ENCODE results near the gene FMN1. TPM values are rescaled to one million over a fixed set of nuclear protein-coding genes. Genes with fewer than 3 reads are reported as not detected.

FMN1 gene
- total RNA-seq, 4 donors from 2014 or later = 2.6 to 6.6 (median 4.2) TPM

DNA sequence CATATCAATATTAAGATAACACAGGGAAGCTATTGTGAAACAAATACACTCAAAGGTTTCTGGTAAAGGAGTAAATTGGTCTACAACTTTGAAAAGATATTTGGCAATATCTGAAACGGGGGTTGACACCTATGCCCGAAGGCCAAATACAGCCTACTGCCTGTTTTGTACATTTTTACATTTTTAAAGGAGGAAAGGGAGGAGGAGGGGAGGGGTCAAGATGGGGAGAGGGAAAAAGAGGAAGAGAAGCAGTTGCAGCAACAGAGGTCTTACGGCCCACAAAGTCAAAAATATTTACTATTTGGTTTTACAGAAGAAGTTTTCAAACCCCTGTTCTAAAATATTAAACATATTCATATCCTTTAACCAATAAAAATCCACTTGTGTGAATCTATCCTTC lies 94.2 kb downstream of the FMN1 start:
- in situ Hi-C loops (cut with MboI; ENCODE audit: low sequenced_read_pairs in 4 of 4) (no loop called here), intact Hi-C loops (cut with DNase I; ENCODE audit: low total_unique reads) (no loop called here)
- Histone ChIP-seq H3K4me3 (no peak overlapping the region), H3K4me1 (peaks cover 0 to 5% of the 10 kb centered on the region in 2 donors), H3K36me3 (no peaks in the 10 kb centered on the region), H3K27me3 (no peaks in the 10 kb centered on the region), H3K9me3 (no peaks in the 10 kb centered on the region), H3K27ac (no peak overlapping the region)
- DNase-seq (no peak), ATAC-seq (no peak)
- TF ChIP-seq, protein P1, sequence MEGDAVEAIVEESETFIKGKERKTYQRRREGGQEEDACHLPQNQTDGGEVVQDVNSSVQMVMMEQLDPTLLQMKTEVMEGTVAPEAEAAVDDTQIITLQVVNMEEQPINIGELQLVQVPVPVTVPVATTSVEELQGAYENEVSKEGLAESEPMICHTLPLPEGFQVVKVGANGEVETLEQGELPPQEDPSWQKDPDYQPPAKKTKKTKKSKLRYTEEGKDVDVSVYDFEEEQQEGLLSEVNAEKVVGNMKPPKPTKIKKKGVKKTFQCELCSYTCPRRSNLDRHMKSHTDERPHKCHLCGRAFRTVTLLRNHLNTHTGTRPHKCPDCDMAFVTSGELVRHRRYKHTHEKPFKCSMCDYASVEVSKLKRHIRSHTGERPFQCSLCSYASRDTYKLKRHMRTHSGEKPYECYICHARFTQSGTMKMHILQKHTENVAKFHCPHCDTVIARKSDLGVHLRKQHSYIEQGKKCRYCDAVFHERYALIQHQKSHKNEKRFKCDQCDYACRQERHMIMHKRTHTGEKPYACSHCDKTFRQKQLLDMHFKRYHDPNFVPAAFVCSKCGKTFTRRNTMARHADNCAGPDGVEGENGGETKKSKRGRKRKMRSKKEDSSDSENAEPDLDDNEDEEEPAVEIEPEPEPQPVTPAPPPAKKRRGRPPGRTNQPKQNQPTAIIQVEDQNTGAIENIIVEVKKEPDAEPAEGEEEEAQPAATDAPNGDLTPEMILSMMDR (IDR thresholded peaks at IDR 0.05 in 4 of 5, conservative IDR thresholded peaks at IDR 0.05 in 1 of 5) = no peak
- no peak for TF ChIP-seq POLR2A (IDR thresholded peaks at IDR 0.05)

DNA sequence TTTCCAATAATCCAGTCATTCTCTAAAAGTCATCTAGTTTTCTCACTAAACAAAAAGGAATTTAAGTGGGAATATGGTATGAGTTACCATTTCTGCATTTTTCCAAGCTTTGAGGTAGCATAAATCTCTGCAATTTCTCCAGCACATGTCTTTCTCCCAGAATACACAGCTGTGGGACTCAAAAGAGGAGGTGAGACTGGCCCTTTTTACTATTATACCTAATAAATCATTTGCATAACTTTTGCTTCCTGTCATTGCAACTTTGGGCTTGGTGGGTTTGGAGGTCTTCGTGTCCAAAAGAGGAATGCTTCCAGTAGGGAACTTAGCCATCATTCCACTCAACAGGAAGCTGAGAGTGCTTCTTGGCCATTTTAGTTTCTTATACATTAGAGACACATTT lies 94.8 kb downstream of the FMN1 start:
- no peak for DNase-seq
- intact Hi-C loops (cut with DNase I; ENCODE audit: low total_unique reads) = no loop called here
- Histone ChIP-seq H3K9me3 (no peaks in the 10 kb centered on the region), H3K36me3 (no peaks in the 10 kb centered on the region), H3K4me1 (peaks cover 0 to 4% of the 10 kb centered on the region in 2 donors), H3K4me3 (no peak overlapping the region), H3K27ac (no peak overlapping the region), H3K27me3 (no peaks in the 10 kb centered on the region)
- ATAC-seq = no peak
- no peak for TF ChIP-seq POLR2A (IDR thresholded peaks at IDR 0.05)
- TF ChIP-seq, protein P1 (IDR thresholded peaks at IDR 0.05 in 4 of 5, conservative IDR thresholded peaks at IDR 0.05 in 1 of 5) = no peak
- in situ Hi-C loops (cut with MboI; ENCODE audit: low sequenced_read_pairs in 4 of 4) = loop anchor here in 1 of 4 donors (5.0 to 25.0 kb wide), 3 partner anchors 33 to 588 kb away; no protein-coding TSS in a partner anchor

DNA sequence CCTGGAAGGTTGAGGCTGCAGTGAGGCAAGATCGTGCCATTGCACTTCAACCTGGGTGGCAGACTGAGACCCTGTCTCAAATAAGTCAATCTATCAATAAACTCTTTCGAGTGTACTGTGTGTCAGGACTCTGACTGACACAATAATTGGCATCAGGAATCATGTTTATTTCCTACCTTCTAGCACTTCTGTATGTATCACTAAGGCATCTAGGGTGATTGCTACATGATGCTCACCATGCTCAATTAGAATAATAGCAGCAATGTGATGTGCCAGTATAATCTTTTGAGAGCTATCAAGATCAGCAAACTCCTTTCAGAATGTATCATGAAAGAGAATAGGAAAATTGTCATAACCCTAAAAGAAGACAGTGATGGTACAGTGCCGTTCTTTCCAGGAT lies 95.3 kb downstream of the FMN1 start:
- no peak for TF ChIP-seq POLR2A (IDR thresholded peaks at IDR 0.05)
- TF ChIP-seq, protein P1 (IDR thresholded peaks at IDR 0.05 in 4 of 5, conservative IDR thresholded peaks at IDR 0.05 in 1 of 5) = no peak
- in situ Hi-C loops (cut with MboI; ENCODE audit: low sequenced_read_pairs in 4 of 4) (loop anchor here in 1 of 4 donors (5.0 to 25.0 kb wide), 3 partner anchors 33 to 588 kb away; no protein-coding TSS in a partner anchor), intact Hi-C loops (cut with DNase I; ENCODE audit: low total_unique reads) (no loop called here)
- Histone ChIP-seq H3K27ac (no peak overlapping the region), H3K4me3 (no peak overlapping the region), H3K9me3 (no peaks in the 10 kb centered on the region), H3K27me3 (no peaks in the 10 kb centered on the region), H3K36me3 (no peaks in the 10 kb centered on the region), H3K4me1 (peaks cover 0 to 2% of the 10 kb centered on the region in 2 donors)
- DNase-seq (no peak), ATAC-seq (no peak)

GRCh38 chr15:33098094-33099058 lies 96.1 kb downstream of the FMN1 start:
- in situ Hi-C loops (cut with MboI; ENCODE audit: low sequenced_read_pairs in 4 of 4) = loop anchor here in 1 of 4 donors (5.0 to 25.0 kb wide), 3 partner anchors 34 to 589 kb away; no protein-coding TSS in a partner anchor
- peaks cover 0 to 4% of the 10 kb centered on the region in 2 donors for H3K4me1 ChIP-seq
- no peaks in the 10 kb centered on the region for H3K9me3 ChIP-seq
- H3K27me3 ChIP-seq = no peaks in the 10 kb centered on the region
- no peak overlapping the region for H3K27ac ChIP-seq
- DNase-seq (no peak), ATAC-seq (no peak)
- TF ChIP-seq, protein P1 (IDR thresholded peaks at IDR 0.05 in 4 of 5, conservative IDR thresholded peaks at IDR 0.05 in 1 of 5) = no peak
- no peak for TF ChIP-seq POLR2A (IDR thresholded peaks at IDR 0.05)
- no peaks in the 10 kb centered on the region for H3K36me3 ChIP-seq
- H3K4me3 ChIP-seq = no peak overlapping the region
- intact Hi-C loops (cut with DNase I; ENCODE audit: low total_unique reads) = no loop called here

Measured in gastrocnemius medialis (tissue), 4 donors.